GM21447 (cell line): ENCODE data around the gene TMEM238L.

ENCODE experiments used
- ATAC-seq: cut with Tn5 transposase; IDR thresholded peaks from one replicate; pipeline ENCODE4 v1.9.1; 2021; ENCODE audit not compliant: unreplicated experiment

TMEM238L gene

GRCh38 chr17:10775740-10776356, 28.1 kb downstream of the TMEM238L start:
- ATAC-seq = no peak

- no peak for ATAC-seq
Observed at GRCh38 chr17:10775058-10775457, 28.8 kb downstream of the TMEM238L start.

GRCh38 chr17:10773391-10773790, 30.5 kb downstream of the TMEM238L start:
- ATAC-seq = no peak

GRCh38 chr17:10772425-10773380, 31.2 kb downstream of the TMEM238L start:
- no peak for ATAC-seq

- ATAC-seq = no peak
Observed at GRCh38 chr17:10771148-10771547, 32.8 kb downstream of the TMEM238L start.

GRCh38 chr17:10769840-10770239, 34.1 kb downstream of the TMEM238L start:
- ATAC-seq = no peak

- no peak for ATAC-seq
Observed at GRCh38 chr17:10768750-10769251, 35.1 kb downstream of the TMEM238L start.

- ATAC-seq = no peak
Observed at GRCh38 chr17:10767232-10767631, 36.7 kb downstream of the TMEM238L start.

- no peak for ATAC-seq
Observed at GRCh38 chr17:10762037-10762436, 41.9 kb downstream of the TMEM238L start.

- no peak for ATAC-seq
Observed at GRCh38 chr17:10761281-10761680, 42.6 kb downstream of the TMEM238L start.

GRCh38 chr17:10758062-10758461, 45.8 kb downstream of the TMEM238L start:
- no peak for ATAC-seq

- ATAC-seq = no peak
Observed at GRCh38 chr17:10757647-10758046, 46.3 kb downstream of the TMEM238L start.

- ATAC-seq = no peak
Observed at GRCh38 chr17:10757067-10757466, 46.8 kb downstream of the TMEM238L start.

GRCh38 chr17:10756619-10757018, 47.3 kb downstream of the TMEM238L start:
- ATAC-seq = no peak

GRCh38 chr17:10756185-10756584, 47.7 kb downstream of the TMEM238L start:
- ATAC-seq = no peak

GRCh38 chr17:10755592-10756127, 48.2 kb downstream of the TMEM238L start:
- ATAC-seq = no peak

GRCh38 chr17:10754861-10755591, 48.9 kb downstream of the TMEM238L start:
- no peak for ATAC-seq

GRCh38 chr17:10754109-10754508, 49.8 kb downstream of the TMEM238L start:
- no peak for ATAC-seq

GRCh38 chr17:10752696-10753095, 51.2 kb downstream of the TMEM238L start:
- ATAC-seq = no peak

GRCh38 chr17:10751563-10751962, 52.3 kb downstream of the TMEM238L start:
- ATAC-seq = no peak

GRCh38 chr17:10750210-10750609, 53.7 kb downstream of the TMEM238L start:
- ATAC-seq = no peak
